Esophagus squamous epithelium (tissue), 4 donors: Measurements from ENCODE around the gene PCED1A.

ENCODE experiments used
- CTCF ChIP-seq, 6 experiments: fragments of 450-650 bp in 4 of 6; fragments of 200-600 bp in 2 of 6; sonication (generic) in 2 of 6; IDR thresholded peaks; one replicate each; pipeline ENCODE4 v1.5.1; 2016 to 2019; ENCODE audit warnings: antibody characterized with exemption in 6 of 6, mild to moderate bottlenecking in 4 of 6, moderate library complexity in 4 of 6
- POLR2A ChIP-seq, 4 donors: fragments of 450-650 bp; IDR thresholded peaks; one replicate each; pipeline ENCODE4 v1.6.1; 2017; ENCODE audit warnings: antibody characterized with exemption in 4 of 4, mild to moderate bottlenecking in 4 of 4, moderate library complexity in 3 of 4

- no peak for TF ChIP-seq CTCF (IDR thresholded peaks at IDR 0.05)
- TF ChIP-seq POLR2A (IDR thresholded peaks at IDR 0.05) = no peak
These were observed 720 bp downstream of the PCED1A start for GRCh38 chr20:2839732-2840137.
